COLO668 (cell line): Measurements from ENCODE around the gene HS3ST4.

Experiments used
- DNase-seq: peaks from one replicate; lab custom pipeline; 2025; ENCODE audit not compliant: unreplicated experiment; lab: John Stamatoyannopoulos, UW

The HS3ST4 gene

GRCh38 chr16:26158142-26158759, 466.5 kb downstream of the HS3ST4 start:
- no peak for DNase-seq

- DNase-seq = no peak
Measured at GRCh38 chr16:26161461-26162180, 469.9 kb downstream of the HS3ST4 start.

DNA sequence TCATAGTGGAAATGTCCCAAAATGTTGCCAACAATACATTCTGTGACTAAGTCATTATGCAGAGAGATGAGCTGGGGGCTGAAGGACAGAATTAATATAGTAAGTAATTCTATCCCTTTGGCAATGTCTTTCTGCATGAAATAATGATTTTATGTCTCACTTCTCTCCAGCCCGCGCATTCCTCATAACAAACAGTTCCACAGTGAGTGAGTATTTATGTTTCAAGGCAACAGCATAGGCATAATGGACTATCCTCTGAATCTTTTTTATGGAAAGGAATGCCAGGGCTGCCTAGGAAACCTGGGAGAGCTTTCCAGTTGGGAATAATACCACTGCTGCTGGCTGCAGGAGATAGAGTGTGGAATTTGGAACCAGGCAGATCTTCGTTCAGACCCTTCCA, 477.7 kb downstream of the HS3ST4 start:
- no peak for DNase-seq

- DNase-seq = no peak
Measured at GRCh38 chr16:26175944-26176343, 484.2 kb downstream of the HS3ST4 start.

- no peak for DNase-seq
Measured at GRCh38 chr16:26177438-26177837, 485.7 kb downstream of the HS3ST4 start.

DNA sequence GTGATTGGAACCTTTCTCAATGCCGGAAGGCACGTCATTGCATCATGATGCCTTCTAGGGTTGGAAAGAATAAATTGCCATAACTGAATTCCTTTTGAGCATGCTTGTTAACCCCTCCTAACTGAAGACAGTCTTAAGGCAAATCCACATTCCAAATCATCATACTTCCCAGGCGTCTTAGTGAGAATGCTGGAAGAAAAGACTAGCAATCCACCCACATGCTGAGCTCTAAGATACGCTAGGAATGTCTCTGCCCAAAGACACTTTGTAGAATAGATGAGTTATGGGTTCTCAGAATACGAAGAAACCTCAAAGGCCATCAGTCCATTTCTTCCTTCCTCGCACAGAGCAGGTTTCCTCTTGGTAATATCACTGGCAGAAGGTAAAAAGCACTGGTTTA, 486.5 kb downstream of the HS3ST4 start:
- DNase-seq = no peak

- no peak for DNase-seq
Measured at GRCh38 chr16:26186091-26186615, 494.4 kb downstream of the HS3ST4 start.
